ENCODE data around the gene TUBB. TPM values are rescaled to one million over a fixed set of nuclear protein-coding genes. Genes with fewer than 3 reads are reported as not detected.
"Not testable (repeated sequence)": the region's sequence is repeated elsewhere in the genome, so short reads cannot be mapped to it uniquely, and the experiment has no call there.

TUBB gene
- total and polyA plus RNA-seq, 4 donors = 99.5 to 324 (median 227) TPM

DNA sequence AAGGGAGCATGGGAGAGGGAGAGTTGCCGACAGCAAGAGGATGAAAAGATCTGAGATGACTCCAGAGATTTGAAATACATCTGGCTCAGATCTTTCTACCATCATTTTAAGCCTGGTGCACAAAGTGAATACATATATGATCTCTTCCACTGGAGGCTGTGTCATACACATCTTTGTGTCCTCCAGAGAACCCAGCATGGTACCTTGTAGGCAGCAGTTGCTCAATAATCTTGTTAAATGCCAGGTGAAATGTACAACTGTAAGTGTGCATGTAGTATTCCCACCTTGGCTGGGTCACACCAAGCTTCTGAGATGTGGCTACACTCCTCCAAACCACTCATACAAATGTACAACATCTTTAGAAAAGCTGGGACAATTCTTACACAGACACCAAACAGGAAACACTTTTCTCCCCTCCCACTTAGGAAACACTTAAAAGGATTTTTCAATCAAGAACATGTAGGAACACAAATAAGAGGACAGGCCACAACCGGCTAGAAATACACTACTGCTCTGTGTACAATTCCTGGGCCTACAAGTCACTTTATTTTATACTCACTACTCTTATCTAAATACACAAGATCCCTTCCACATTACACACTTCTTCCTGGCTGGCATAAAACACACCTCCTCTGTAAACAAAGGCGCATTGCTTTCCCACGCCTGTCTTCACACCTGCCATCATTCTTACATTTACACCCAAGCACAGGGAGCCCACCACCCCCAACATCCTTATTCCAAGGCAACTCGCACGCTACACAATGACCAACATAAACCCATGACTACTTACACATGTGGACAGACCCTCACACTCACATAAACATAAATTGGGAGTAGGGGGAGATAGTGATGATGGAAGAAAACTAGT is 28.0 kb downstream of the TUBB start:
- Histone ChIP-seq H3K36me3 (ENCODE audit: control insufficient read depth in 1 of 2, insufficient read depth in 2 of 2, low read length in 1 of 2) (no peaks in the 10 kb centered on the region), H3K4me3 (ENCODE audit: low read length in 2 of 2) (no peak overlapping the region), H3K4me1 (ENCODE audit: control insufficient read depth in 1 of 2, insufficient read depth in 2 of 2, low read length in 2 of 2) (no peaks in the 10 kb centered on the region), H3K9me3 (ENCODE audit: control insufficient read depth, low read length) (no peaks in the 10 kb centered on the region), H3K27me3 (ENCODE audit: control insufficient read depth in 1 of 2, insufficient read depth in 2 of 2, low read length in 1 of 2) (peaks cover 0 to 2% of the 10 kb centered on the region in 2 donors), H3K27ac (ENCODE audit: low read depth in 1 of 2, low read length in 2 of 2) (no peak overlapping the region)
- WGBS, 2 donors = 79% methylated on average over 6 of the region's 6 CpGs
- intact Hi-C loops (cut with DNase I) = loop anchor here in 1 of 2 donors (10.0 kb wide), 1 partner anchor 337 kb away; no protein-coding TSS in a partner anchor
- ATAC-seq (ENCODE audit: low FRiP score) (no peak), DNase-seq (no peak)

DNA sequence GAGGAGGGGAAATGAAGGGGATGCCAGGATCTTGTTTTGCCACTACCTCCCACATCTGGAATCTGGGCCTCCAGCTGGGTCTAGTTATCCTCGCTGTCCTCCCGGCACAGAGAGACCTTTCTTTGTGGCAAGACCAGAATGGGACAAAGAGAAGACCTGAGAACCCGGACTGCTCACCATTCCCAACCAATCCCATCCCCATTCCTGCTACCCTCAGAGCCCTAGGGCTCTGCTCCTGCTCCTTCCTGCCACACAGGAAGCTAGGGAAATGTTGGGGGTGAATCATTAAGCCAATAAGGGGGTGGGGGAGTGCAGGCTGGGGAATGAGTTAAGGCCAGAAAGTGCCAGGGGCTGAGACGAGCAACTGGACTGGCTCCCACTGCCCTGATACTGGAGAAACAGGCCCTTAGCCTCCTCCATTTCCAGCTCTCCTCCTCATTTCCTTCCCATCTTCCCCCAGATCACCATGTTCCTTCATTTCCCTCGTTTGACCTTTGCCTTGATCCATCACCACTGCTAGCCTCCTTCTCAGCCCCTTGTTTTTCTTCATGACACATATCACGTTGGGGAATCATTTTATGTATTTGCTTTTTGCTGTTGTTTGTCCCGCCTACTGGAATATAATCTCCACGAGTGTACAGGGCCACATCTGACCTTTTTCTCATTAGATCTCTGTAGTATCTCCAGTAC is 28.8 kb downstream of the TUBB start:
- Histone ChIP-seq H3K36me3 (ENCODE audit: control insufficient read depth in 1 of 2, insufficient read depth in 2 of 2, low read length in 1 of 2) (no peaks in the 10 kb centered on the region), H3K27me3 (ENCODE audit: control insufficient read depth in 1 of 2, insufficient read depth in 2 of 2, low read length in 1 of 2) (peaks cover 0 to 2% of the 10 kb centered on the region in 2 donors), H3K9me3 (ENCODE audit: control insufficient read depth, low read length) (no peaks in the 10 kb centered on the region), H3K4me1 (ENCODE audit: control insufficient read depth in 1 of 2, insufficient read depth in 2 of 2, low read length in 2 of 2) (no peaks in the 10 kb centered on the region), H3K27ac (ENCODE audit: low read depth in 1 of 2, low read length in 2 of 2) (peak overlapping the region in 1 of 2 donors; percentile 32), H3K4me3 (ENCODE audit: low read length in 2 of 2) (no peak overlapping the region)
- intact Hi-C loops (cut with DNase I) = loop anchor here in 1 of 2 donors (10.0 kb wide), 1 partner anchor 336 kb away; no protein-coding TSS in a partner anchor
- 65 to 73% methylated on average over 8 of the region's 8 CpGs for WGBS, 2 donors
- ATAC-seq (ENCODE audit: low FRiP score) = no peak
- DNase-seq = no peak

DNA sequence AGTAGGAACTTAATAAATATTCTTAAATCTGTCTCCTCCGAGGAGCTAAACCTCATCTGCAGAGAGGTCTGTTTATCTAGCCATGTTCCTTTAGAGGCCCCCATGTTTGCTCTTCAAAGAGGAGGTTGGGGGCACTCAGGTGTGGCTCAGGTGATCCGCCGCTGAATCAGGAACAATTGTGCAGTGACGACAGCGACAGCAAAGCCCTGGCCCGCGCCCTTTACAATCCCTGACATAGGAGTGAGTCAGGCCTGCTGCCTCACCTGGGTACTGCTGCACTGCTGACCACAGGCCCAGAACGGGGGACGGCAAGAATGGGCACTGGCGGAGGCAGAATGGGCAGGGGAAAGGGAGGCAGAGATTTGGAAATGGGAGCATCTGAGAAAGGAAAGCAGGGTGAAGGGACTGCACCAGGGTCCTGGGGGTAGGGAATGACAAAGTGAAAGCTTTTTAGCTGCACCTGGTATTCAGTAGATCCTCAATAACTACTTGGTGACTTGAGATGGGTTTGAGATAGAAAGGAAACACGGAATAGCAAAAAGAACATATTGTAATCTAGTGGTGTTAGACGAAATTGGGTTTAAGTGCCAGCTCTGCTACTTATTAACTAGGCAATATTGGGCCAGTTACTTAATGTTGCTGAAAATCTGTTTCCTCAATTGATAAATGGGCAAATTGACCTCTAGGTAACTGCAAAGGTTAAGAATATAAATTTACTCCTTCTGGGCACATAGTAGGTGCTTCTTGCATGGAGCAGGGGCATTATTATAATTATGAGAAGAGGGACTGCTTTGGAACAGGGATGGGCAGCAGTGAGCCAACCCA is 29.6 kb downstream of the TUBB start:
- ATAC-seq (ENCODE audit: low FRiP score) = no peak
- Histone ChIP-seq H3K27me3 (ENCODE audit: control insufficient read depth in 1 of 2, insufficient read depth in 2 of 2, low read length in 1 of 2) (no peaks in the 10 kb centered on the region), H3K4me3 (ENCODE audit: low read length in 2 of 2) (no peak overlapping the region), H3K36me3 (ENCODE audit: control insufficient read depth in 1 of 2, insufficient read depth in 2 of 2, low read length in 1 of 2) (no peaks in the 10 kb centered on the region), H3K9me3 (ENCODE audit: control insufficient read depth, low read length) (no peaks in the 10 kb centered on the region), H3K27ac (ENCODE audit: low read depth in 1 of 2, low read length in 2 of 2) (no peak overlapping the region), H3K4me1 (ENCODE audit: control insufficient read depth in 1 of 2, insufficient read depth in 2 of 2, low read length in 2 of 2) (no peaks in the 10 kb centered on the region)
- intact Hi-C loops (cut with DNase I) = loop anchor here in 1 of 2 donors (10.0 kb wide), 1 partner anchor 335 kb away; no protein-coding TSS in a partner anchor
- WGBS, 2 donors = 89 to 92% methylated on average over 12 of the region's 12 CpGs
- DNase-seq = no peak

DNA sequence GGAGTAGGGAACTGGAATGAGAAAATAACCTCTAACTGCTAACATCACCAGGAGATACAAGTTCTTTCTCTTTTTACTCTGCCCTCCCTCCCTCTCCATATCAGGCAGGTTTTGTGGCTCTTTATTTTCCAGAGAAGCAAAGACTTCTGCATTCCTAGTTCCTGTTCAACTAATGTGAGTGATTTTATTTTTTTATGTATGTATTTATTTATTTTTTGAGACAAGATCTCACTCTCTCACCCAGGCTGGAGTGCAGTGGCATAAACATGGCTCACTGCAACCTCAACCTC is 30.2 kb downstream of the TUBB start:
- Histone ChIP-seq H3K4me3 (ENCODE audit: low read length in 2 of 2) (no peak overlapping the region), H3K27me3 (ENCODE audit: control insufficient read depth in 1 of 2, insufficient read depth in 2 of 2, low read length in 1 of 2) (no peaks in the 10 kb centered on the region), H3K27ac (ENCODE audit: low read depth in 1 of 2, low read length in 2 of 2) (no peak overlapping the region), H3K9me3 (ENCODE audit: control insufficient read depth, low read length) (no peaks in the 10 kb centered on the region), H3K36me3 (ENCODE audit: control insufficient read depth in 1 of 2, insufficient read depth in 2 of 2, low read length in 1 of 2) (no peaks in the 10 kb centered on the region), H3K4me1 (ENCODE audit: control insufficient read depth in 1 of 2, insufficient read depth in 2 of 2, low read length in 2 of 2) (no peaks in the 10 kb centered on the region)
- DNase-seq (no peak), ATAC-seq (ENCODE audit: low FRiP score) (no peak)
- intact Hi-C loops (cut with DNase I) = no loop called here

DNA sequence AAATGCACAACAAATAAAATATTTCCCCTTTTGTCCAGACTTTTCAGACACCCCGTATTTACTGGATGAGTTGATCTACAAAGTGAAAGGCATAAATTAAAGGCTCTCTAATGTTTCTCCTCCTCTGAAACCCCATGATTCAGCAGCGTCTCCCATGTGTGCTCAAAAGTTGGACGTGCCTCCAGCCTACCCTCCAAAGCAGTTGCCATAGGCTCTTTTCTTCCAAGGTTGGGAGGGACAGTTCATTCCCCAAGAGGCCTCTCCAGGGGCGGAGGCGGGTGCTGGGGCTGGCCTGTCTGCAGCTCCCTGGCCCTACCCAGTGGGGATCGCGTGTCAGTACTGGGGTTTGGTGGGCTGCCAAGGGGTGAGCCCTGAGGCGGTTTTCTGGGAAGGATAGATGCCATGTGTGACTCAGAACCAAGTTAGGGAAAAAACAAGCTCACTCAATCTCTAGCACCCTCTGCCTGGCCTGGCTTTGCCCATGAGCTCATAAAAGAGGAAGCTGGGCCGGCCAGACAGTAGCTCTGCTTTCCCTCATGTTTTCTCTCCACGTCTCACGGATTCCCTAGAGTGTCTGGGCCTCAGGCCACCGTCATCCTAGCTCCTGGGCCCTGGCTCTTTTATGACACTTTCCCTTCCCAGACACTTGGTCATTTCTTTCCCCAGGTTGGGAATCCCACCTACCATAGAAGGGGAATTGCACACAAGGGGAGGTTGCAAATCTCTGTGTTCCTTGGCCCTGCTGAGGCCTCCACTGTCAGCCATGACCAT is 32.2 kb downstream of the TUBB start:
- 1 to 4% methylated on average over 12 of the region's 12 CpGs for WGBS, 2 donors
- intact Hi-C loops (cut with DNase I) = loop anchor here (1.0 to 2.0 kb wide), 2 partner anchors 28 to 29 kb away; no protein-coding TSS in a partner anchor
- DNase-seq (peak; percentile 99), ATAC-seq (ENCODE audit: low FRiP score) (peak; percentile 96)
- H3K4me1 ChIP-seq (ENCODE audit: control insufficient read depth in 1 of 2, insufficient read depth in 2 of 2, low read length in 2 of 2) = no peaks in the 10 kb centered on the region
- no peak overlapping the region for H3K4me3 ChIP-seq (ENCODE audit: low read length in 2 of 2)
- no peaks in the 10 kb centered on the region for H3K9me3 ChIP-seq (ENCODE audit: control insufficient read depth, low read length)
- no peaks in the 10 kb centered on the region for H3K36me3 ChIP-seq (ENCODE audit: control insufficient read depth in 1 of 2, insufficient read depth in 2 of 2, low read length in 1 of 2)
- H3K27ac ChIP-seq (ENCODE audit: low read depth in 1 of 2, low read length in 2 of 2) = peak overlapping the region; percentile 95 to 98
- H3K27me3 ChIP-seq (ENCODE audit: control insufficient read depth in 1 of 2, insufficient read depth in 2 of 2, low read length in 1 of 2) = no peaks in the 10 kb centered on the region

DNA sequence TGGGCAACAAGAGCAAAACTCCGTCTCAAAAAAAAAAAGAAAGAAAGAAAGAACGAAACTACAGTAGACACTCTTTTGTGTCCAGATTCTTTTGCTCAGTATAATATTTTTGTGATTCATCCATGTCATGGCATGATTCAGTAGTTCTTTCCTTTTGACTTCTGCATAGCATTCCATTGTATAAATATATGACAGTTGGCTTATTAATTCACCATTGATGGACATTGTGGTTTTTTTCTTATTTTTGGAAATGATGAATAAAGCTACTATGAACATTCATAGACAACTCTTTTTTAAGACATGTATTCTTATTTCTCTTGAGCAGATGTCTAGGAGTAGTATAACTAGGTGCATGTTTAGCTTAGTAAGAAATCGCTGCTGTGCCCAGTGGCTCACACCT is 34.5 kb downstream of the TUBB start:
- Histone ChIP-seq H3K27ac (ENCODE audit: low read depth in 1 of 2, low read length in 2 of 2) (no peak overlapping the region), H3K4me3 (ENCODE audit: low read length in 2 of 2) (no peak overlapping the region), H3K9me3 (ENCODE audit: control insufficient read depth, low read length) (no peaks in the 10 kb centered on the region), H3K4me1 (ENCODE audit: control insufficient read depth in 1 of 2, insufficient read depth in 2 of 2, low read length in 2 of 2) (peaks cover 0 to 2% of the 10 kb centered on the region in 2 donors), H3K36me3 (ENCODE audit: control insufficient read depth in 1 of 2, insufficient read depth in 2 of 2, low read length in 1 of 2) (no peaks in the 10 kb centered on the region), H3K27me3 (ENCODE audit: control insufficient read depth in 1 of 2, insufficient read depth in 2 of 2, low read length in 1 of 2) (no peaks in the 10 kb centered on the region)
- DNase-seq (no peak), ATAC-seq (ENCODE audit: low FRiP score) (no peak)
- intact Hi-C loops (cut with DNase I) = no loop called here
- WGBS, 2 donors = 80 to 91% methylated on average over 3 of the region's 3 CpGs

DNA sequence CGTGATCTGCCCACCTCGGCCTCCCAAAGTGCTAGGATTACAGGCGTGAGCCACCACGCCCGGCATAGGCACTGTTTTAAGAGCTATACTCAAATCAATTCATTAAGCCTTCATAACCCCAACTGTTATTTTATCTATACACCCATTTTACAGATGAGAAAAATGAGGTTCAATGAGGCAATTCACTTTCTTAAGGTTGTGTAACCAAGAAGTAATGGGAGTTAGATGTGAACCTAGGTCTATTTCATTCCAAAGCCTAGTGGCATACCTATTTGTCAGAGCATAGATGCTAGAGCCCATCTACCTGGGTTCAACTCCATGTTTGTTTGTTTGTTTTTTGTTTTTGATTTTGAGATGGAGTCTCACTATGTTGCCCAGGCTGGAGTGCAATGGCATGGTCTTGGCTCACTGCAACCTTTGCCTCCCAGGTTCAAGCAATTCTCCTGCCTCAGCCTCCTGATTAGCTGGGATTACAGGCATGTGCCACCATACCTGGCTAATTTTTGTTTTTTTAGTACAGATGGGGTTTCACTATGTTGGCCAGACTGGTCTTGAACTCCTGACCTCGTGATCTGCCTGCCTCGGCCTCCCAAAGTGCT is 36.4 kb downstream of the TUBB start:
- H3K27me3 ChIP-seq (ENCODE audit: control insufficient read depth in 1 of 2, insufficient read depth in 2 of 2, low read length in 1 of 2); H3K4me1 ChIP-seq (ENCODE audit: control insufficient read depth in 1 of 2, insufficient read depth in 2 of 2, low read length in 2 of 2); DNase-seq; H3K36me3 ChIP-seq (ENCODE audit: control insufficient read depth in 1 of 2, insufficient read depth in 2 of 2, low read length in 1 of 2); H3K9me3 ChIP-seq (ENCODE audit: control insufficient read depth, low read length); H3K4me3 ChIP-seq (ENCODE audit: low read length in 2 of 2); intact Hi-C loops (cut with DNase I); H3K27ac ChIP-seq (ENCODE audit: low read depth in 1 of 2, low read length in 2 of 2); ATAC-seq (ENCODE audit: low FRiP score): not testable (repeated sequence)
- 94 to 96% methylated on average over 7 of the region's 7 CpGs for WGBS, 2 donors

Data from aorta (tissue), 5 donors.